Measurements from ENCODE around the gene HRH1.
"Not testable (repeated sequence)": the region's sequence is repeated elsewhere in the genome, so short reads cannot be mapped to it uniquely, and the experiment has no call there.

HRH1 gene

GRCh38 chr3:11238880-11239279, 84.6 kb downstream of the HRH1 start:
- no peak for DNase-seq (ENCODE audit: low read depth in 4 of 4, low spot score in 1 of 4)

- no peak for DNase-seq (ENCODE audit: low read depth in 4 of 4, low spot score in 1 of 4)
Measured at GRCh38 chr3:11239796-11240195, 85.5 kb downstream of the HRH1 start.

GRCh38 chr3:11240496-11240895, 86.2 kb downstream of the HRH1 start:
- DNase-seq (ENCODE audit: low read depth in 4 of 4, low spot score in 1 of 4) = peak in 2 of 4 experiments; percentile 17 to 45

GRCh38 chr3:11244121-11244677, 89.9 kb downstream of the HRH1 start:
- no peak for DNase-seq (ENCODE audit: low read depth in 4 of 4, low spot score in 1 of 4)

- DNase-seq (ENCODE audit: low read depth in 4 of 4, low spot score in 1 of 4) = no peak
Measured at GRCh38 chr3:11245276-11245675, 91.0 kb downstream of the HRH1 start.

- DNase-seq (ENCODE audit: low read depth in 4 of 4, low spot score in 1 of 4) = no peak
Measured at GRCh38 chr3:11245827-11246662, 91.8 kb downstream of the HRH1 start.

GRCh38 chr3:11246663-11246970, 92.3 kb downstream of the HRH1 start:
- no peak for DNase-seq (ENCODE audit: low read depth in 4 of 4, low spot score in 1 of 4)

GRCh38 chr3:11247362-11247761, 93.1 kb downstream of the HRH1 start:
- no peak for DNase-seq (ENCODE audit: low read depth in 4 of 4, low spot score in 1 of 4)

- DNase-seq (ENCODE audit: low read depth in 4 of 4, low spot score in 1 of 4) = no peak
Measured at GRCh38 chr3:11248596-11248995, 94.3 kb downstream of the HRH1 start.

GRCh38 chr3:11250902-11251806, 96.9 kb downstream of the HRH1 start:
- DNase-seq (ENCODE audit: low read depth in 4 of 4, low spot score in 1 of 4) = no peak

GRCh38 chr3:11251807-11252176, 97.5 kb downstream of the HRH1 start:
- DNase-seq (ENCODE audit: low read depth in 4 of 4, low spot score in 1 of 4) = no peak

- no peak for DNase-seq (ENCODE audit: low read depth in 4 of 4, low spot score in 1 of 4)
Measured at GRCh38 chr3:11254876-11255275, 100.6 kb downstream of the HRH1 start.

- DNase-seq (ENCODE audit: low read depth in 4 of 4, low spot score in 1 of 4) = not testable (repeated sequence)
Measured at GRCh38 chr3:11255537-11255936, 101.2 kb downstream of the HRH1 start.

- DNase-seq (ENCODE audit: low read depth in 4 of 4, low spot score in 1 of 4) = no peak
Measured at GRCh38 chr3:11258958-11259357, 104.7 kb downstream of the HRH1 start.

GRCh38 chr3:11260460-11260859, 106.2 kb downstream of the HRH1 start:
- no peak for DNase-seq (ENCODE audit: low read depth in 4 of 4, low spot score in 1 of 4)

GRCh38 chr3:11269007-11269406, 114.7 kb downstream of the HRH1 start:
- no peak for DNase-seq (ENCODE audit: low read depth in 4 of 4, low spot score in 1 of 4)

- peak; percentile 94 to 96 (median 94) for DNase-seq (ENCODE audit: low read depth in 4 of 4, low spot score in 1 of 4)
Measured at GRCh38 chr3:11271986-11272904, 118.0 kb downstream of the HRH1 start, which contains the start of gene ATG7. Gene ATG7 (plus strand): TSS chr3:11272397. CDS start chr3:11298696, 26,299 bp downstream.

- DNase-seq (ENCODE audit: low read depth in 4 of 4, low spot score in 1 of 4) = no peak
Measured at GRCh38 chr3:11272906-11273574, 118.7 kb downstream of the HRH1 start.

GRCh38 chr3:11273891-11274291, 119.6 kb downstream of the HRH1 start:
- no peak for DNase-seq (ENCODE audit: low read depth in 4 of 4, low spot score in 1 of 4)

GRCh38 chr3:11274566-11275142, 120.4 kb downstream of the HRH1 start:
- DNase-seq (ENCODE audit: low read depth in 4 of 4, low spot score in 1 of 4) = no peak
